Tibial nerve (tissue), 4 donors: ENCODE data around the gene PTGIR. TPM values are rescaled to one million over a fixed set of nuclear protein-coding genes. Genes with fewer than 3 reads are reported as not detected.

Experiments used
- DNase-seq, 2 donors: peaks; one replicate each; pipeline ENCODE4 v3.0.0-alpha.2; 2019; ENCODE audit warnings: low spot score in 2 of 2
- H3K27ac ChIP-seq, 4 donors: fragments of 200-600 bp; sonication (generic) in 3 of 4; one replicate each; pipeline ENCODE4 v1.5.1; 2017 to 2019; ENCODE audit warnings: mild to moderate bottlenecking in 1 of 4
- H3K27me3 ChIP-seq, 2 donors: fragments of 200-600 bp; sonication (generic) in 1 of 2; one replicate each; pipeline versions ENCODE4 v1.5.1 to v1.6.0; 2017 to 2019
- H3K36me3 ChIP-seq, 3 donors: fragments of 200-600 bp; sonication (generic); one replicate each; pipeline ENCODE4 v1.5.1; 2018 to 2019
- H3K4me1 ChIP-seq, 4 donors: fragments of 200-600 bp; sonication (generic) in 3 of 4; one replicate each; pipeline ENCODE4 v1.5.1; 2017 to 2019
- H3K4me3 ChIP-seq, 4 donors: fragments of 200-600 bp; sonication (generic) in 3 of 4; one replicate each; pipeline ENCODE4 v1.5.1; 2017 to 2019; ENCODE audit warnings: mild to moderate bottlenecking in 1 of 4, moderate library complexity in 1 of 4
- H3K9me3 ChIP-seq, 4 donors: fragments of 200-600 bp; sonication (generic) in 3 of 4; one replicate each; pipeline ENCODE4 v1.5.1; 2017 to 2019
- EP300 ChIP-seq, 2 donors: sonication (generic); formaldehyde crosslinking; IDR thresholded peaks; one replicate each; pipeline ENCODE4 v1.6.1; 2017; ENCODE audit warnings: antibody characterized with exemption in 2 of 2, mild to moderate bottlenecking in 1 of 2
- POLR2A ChIP-seq, 2 donors: fragments of 450-650 bp; IDR thresholded peaks; one replicate each; pipeline ENCODE4 v1.6.1; 2017; ENCODE audit warnings: antibody characterized with exemption in 2 of 2, mild to moderate bottlenecking in 2 of 2, moderate library complexity in 2 of 2
- WGBS, 2 donors: methylation state at CpG; one replicate each; pipeline ENCODE4 v1.1.5; 2018; 5-methylcytosine and 5-hydroxymethylcytosine counted together
- total RNA-seq, 4 donors: library from RNA; depleted of rRNA; stranded (reverse); fragments of >200 nt; gene quantifications; one replicate each; pipeline ENCODE4 v1.1.0, GENCODE V29; 2016
- TF ChIP-seq, protein P1 (sequence below), 5 experiments: fragments of 200-600 bp in 3 of 5; fragments of 450-650 bp in 2 of 5; sonication (generic) in 3 of 5; IDR thresholded peaks; one replicate each; pipeline ENCODE4 v1.5.1; 2016 to 2019; ENCODE audit warnings: antibody characterized with exemption in 5 of 5, mild to moderate bottlenecking in 3 of 5, moderate library complexity in 2 of 5

Gene PTGIR
- total RNA-seq, 4 donors from 2014 or later = 3.1 to 43.2 (median 12.7) TPM

DNA sequence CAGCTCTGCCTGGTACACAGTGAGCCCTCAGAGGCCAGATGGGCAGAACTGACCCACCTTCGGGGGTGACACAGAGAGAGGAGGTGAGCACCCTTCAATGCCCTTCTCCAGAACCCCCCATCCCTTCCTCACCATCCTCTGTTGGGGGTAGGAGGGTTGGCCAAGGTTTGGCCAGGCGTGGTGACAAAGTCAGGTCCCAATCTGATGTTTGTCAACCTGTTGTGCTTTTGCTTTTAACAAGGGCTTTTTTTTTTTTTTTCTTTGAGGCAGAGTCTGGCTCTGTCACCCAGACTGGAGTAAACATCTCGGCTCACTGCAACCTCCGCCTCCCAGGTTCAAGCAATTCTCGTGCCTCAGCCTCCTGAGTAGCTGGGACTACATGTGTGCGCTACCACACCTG, 7.3 kb downstream of the PTGIR start:
- WGBS, 2 donors = 91 to 92% methylated on average over 6 of the region's 6 CpGs
- peak overlapping the region in 2 of 4 donors; percentile 26 to 50 for H3K27ac ChIP-seq
- H3K4me1 ChIP-seq = peaks cover 0 to 68% (median 49%) of the 10 kb centered on the region in 4 donors
- H3K4me3 ChIP-seq = no peak overlapping the region
- H3K9me3 ChIP-seq = no peaks in the 10 kb centered on the region
- TF ChIP-seq, protein P1, sequence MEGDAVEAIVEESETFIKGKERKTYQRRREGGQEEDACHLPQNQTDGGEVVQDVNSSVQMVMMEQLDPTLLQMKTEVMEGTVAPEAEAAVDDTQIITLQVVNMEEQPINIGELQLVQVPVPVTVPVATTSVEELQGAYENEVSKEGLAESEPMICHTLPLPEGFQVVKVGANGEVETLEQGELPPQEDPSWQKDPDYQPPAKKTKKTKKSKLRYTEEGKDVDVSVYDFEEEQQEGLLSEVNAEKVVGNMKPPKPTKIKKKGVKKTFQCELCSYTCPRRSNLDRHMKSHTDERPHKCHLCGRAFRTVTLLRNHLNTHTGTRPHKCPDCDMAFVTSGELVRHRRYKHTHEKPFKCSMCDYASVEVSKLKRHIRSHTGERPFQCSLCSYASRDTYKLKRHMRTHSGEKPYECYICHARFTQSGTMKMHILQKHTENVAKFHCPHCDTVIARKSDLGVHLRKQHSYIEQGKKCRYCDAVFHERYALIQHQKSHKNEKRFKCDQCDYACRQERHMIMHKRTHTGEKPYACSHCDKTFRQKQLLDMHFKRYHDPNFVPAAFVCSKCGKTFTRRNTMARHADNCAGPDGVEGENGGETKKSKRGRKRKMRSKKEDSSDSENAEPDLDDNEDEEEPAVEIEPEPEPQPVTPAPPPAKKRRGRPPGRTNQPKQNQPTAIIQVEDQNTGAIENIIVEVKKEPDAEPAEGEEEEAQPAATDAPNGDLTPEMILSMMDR (IDR thresholded peaks at IDR 0.05) = no peak
- TF ChIP-seq POLR2A (IDR thresholded peaks at IDR 0.05) = no peak
- no peak for TF ChIP-seq EP300 (IDR thresholded peaks at IDR 0.05)
- no peaks in the 10 kb centered on the region for H3K27me3 ChIP-seq
- DNase-seq = no peak
- H3K36me3 ChIP-seq = no peaks in the 10 kb centered on the region

DNA sequence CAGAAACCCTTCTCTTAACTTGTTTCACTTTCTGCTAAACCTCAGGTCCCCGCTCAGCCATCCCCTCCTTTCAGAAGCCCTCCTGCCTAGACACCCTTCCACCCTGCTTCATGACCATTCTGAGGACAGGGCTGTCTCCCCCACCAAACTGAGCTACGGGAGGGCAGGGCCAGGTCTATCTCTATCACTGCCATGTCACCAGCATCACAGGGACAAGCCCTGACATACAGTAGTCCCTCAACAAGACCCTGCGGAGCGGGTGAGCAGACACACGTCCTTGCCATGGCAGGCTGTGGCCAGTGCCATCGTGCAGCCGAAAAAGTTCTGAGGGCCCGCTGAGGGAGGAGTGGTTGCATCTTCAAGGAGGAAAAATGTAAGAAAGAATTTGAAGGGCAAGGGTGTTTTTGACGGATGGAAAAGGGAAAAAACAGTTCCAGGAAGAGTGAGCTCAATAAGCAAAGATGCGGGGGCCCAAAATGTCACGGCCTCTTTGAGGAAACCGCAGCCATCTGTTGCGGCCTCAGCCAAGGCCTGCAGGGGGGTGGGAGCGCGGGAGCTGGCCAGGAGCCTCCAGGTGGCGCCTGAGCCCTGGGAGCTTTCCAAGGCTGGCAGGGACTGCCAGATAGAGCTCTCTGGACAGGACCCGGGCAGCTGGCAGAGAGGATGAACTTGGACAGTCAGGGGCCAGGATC, 8.1 kb downstream of the PTGIR start:
- Histone ChIP-seq H3K36me3 (no peaks in the 10 kb centered on the region), H3K9me3 (no peaks in the 10 kb centered on the region), H3K4me1 (peaks cover 0 to 70% (median 48%) of the 10 kb centered on the region in 4 donors), H3K27me3 (no peaks in the 10 kb centered on the region), H3K27ac (peak overlapping the region in 3 of 4 donors; percentile 7 to 50 (median 26)), H3K4me3 (no peak overlapping the region)
- 40 to 47% methylated on average over 16 to 17 of the region's 17 CpGs for WGBS, 2 donors
- DNase-seq = no peak
- TF ChIP-seq, protein P1 (IDR thresholded peaks at IDR 0.05) = peak in 1 of 5 experiments; percentile 15
- no peak for TF ChIP-seq POLR2A (IDR thresholded peaks at IDR 0.05)

DNA sequence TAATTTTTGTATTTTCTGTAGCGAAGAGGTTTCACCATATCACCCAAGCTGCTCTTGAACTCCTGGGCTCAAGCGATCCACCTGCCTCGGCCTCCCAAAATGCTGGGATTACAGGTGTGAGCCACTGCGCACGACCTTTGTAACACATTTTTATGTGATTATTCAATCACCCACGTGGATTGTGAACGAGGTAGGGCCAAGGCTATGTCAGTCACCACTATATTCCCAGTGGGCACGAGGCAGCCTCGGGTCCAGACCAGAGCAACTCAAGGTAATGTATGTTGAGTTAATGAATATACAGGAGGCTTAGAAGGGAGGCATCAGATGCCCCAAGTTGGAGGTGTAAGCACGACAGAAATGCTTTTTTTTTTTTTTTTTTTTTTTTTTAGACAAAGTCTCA, 8.9 kb downstream of the PTGIR start:
- DNase-seq = no peak
- Histone ChIP-seq H3K4me1 (peaks cover 0 to 70% (median 45%) of the 10 kb centered on the region in 4 donors), H3K9me3 (no peaks in the 10 kb centered on the region), H3K27me3 (no peaks in the 10 kb centered on the region), H3K4me3 (no peak overlapping the region), H3K27ac (no peak overlapping the region), H3K36me3 (no peaks in the 10 kb centered on the region)
- WGBS, 2 donors = 83 to 85% methylated on average over 10 of the region's 10 CpGs
- TF ChIP-seq, protein P1 (IDR thresholded peaks at IDR 0.05) = no peak
- TF ChIP-seq EP300 (IDR thresholded peaks at IDR 0.05) (no peak), POLR2A (IDR thresholded peaks at IDR 0.05) (no peak)

DNA sequence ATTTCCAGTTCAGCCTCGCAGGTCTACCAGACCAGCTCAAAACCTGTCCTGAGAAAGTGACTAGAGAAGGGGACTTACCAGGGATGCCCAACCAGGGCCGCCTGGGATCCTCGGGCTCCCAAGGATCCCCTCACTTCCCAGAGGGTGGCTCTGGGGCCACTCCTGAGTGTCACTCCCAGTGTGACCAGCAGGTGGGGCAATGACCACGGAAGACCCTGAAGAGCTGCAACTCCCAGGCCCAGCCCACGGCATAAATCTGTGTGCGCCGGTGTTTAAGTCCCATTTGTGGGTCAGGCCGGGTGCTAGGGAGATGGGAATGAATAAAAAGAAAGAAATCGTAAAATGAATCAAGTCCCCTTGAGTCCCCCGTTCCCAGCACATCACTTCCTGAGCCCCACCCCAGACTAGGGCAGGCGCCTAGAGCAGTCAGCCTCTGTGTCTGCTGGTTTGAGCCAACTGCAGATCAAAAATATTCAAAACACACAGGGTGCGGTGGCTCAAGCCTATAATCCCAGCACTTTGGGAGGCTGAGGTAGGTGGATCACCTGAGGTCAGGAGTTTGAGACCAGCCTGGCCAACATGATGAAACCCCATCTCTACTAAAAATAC, 10.7 kb downstream of the PTGIR start:
- Histone ChIP-seq H3K36me3 (peaks cover 0 to 16% (median 0%) of the 10 kb centered on the region in 3 donors), H3K27me3 (no peaks in the 10 kb centered on the region), H3K4me1 (peaks cover 0 to 68% (median 33%) of the 10 kb centered on the region in 4 donors), H3K4me3 (no peak overlapping the region), H3K27ac (peak overlapping the region in 1 of 4 donors; percentile 44), H3K9me3 (no peaks in the 10 kb centered on the region)
- DNase-seq = peak; percentile 81 to 91
- 11 to 21% methylated on average over 8 to 12 of the region's 12 CpGs for WGBS, 2 donors
- TF ChIP-seq, protein P1 (IDR thresholded peaks at IDR 0.05) = peak; percentile 83 to 94 (median 89)
- TF ChIP-seq EP300 (IDR thresholded peaks at IDR 0.05) = peak; percentile 14 to 35
- TF ChIP-seq POLR2A (IDR thresholded peaks at IDR 0.05) = no peak

DNA sequence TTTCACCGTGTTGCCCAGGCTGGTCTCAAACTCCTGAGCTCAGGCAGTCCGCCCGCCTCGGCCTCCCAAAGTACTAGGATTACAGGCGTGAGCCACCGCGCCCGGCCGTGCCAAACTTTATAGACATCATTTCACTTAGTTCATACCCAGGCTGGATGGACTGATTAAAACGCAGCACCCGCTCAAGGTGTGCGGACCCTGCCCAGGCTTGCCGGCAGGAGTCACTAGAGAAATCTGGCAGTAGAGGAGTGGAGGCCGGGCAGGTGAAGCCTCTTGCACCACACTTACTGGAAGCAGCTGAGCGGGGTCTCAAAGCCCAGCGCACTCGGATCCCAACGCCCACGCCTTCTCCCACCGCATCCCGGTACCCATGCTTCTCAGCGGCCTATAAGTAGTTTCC, 11.4 kb downstream of the PTGIR start:
- Histone ChIP-seq H3K27ac (no peak overlapping the region), H3K4me1 (peaks cover 0 to 67% (median 27%) of the 10 kb centered on the region in 4 donors), H3K36me3 (peaks cover 0 to 23% (median 5%) of the 10 kb centered on the region in 3 donors), H3K9me3 (no peaks in the 10 kb centered on the region), H3K4me3 (no peak overlapping the region), H3K27me3 (no peaks in the 10 kb centered on the region)
- TF ChIP-seq EP300 (IDR thresholded peaks at IDR 0.05) (no peak), POLR2A (IDR thresholded peaks at IDR 0.05) (no peak)
- TF ChIP-seq, protein P1 (IDR thresholded peaks at IDR 0.05) = no peak
- no peak for DNase-seq
- WGBS, 2 donors = 81 to 86% methylated on average over 22 of the region's 22 CpGs
